H4 (cell line): ENCODE results near the gene RAI1. TPM values are rescaled to one million over a fixed set of nuclear protein-coding genes. Genes with fewer than 3 reads are reported as not detected.

Experiments
- DNase-seq: peaks from one replicate; pipeline ENCODE4 v3.0.0-alpha.2; 2015; ENCODE audit warnings: low spot score
- total RNA-seq: library from RNA; depleted of rRNA; stranded (reverse); fragments of >200 nt; shearing (Covaris generic); gene quantifications from 2 replicates; pipeline ENCODE4 v1.2.3, GENCODE V29; 2014

RAI1 gene
- total RNA-seq, 1 experiment from 2014 or later: 2.4 TPM

DNA sequence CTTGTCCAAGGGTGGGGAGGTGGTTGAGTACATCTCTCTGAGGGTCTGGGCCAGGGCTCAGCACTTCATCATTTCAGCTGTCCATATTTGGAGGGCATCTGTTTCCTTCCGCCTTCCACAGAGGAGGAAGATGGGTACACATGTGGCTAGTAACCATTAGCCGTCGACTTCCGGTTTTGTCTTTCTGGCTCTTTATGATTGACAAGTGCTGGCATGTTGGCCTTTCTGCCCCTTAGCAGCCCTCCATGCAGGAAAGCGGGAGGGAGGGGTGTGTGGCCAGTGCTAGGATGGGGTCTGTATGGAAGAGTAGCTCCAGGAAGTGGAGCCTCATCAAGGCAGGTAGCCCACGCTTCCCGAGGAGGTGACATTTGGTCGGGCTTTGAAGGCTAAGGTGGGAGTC lies 69.6 kb downstream of the RAI1 start:
- no peak for DNase-seq

GRCh38 chr17:17751489-17752088 lies 70.3 kb downstream of the RAI1 start:
- DNase-seq: no peak

- DNase-seq: peak; percentile 93
Observed at GRCh38 chr17:17752089-17752820, 71.0 kb downstream of the RAI1 start.

DNA sequence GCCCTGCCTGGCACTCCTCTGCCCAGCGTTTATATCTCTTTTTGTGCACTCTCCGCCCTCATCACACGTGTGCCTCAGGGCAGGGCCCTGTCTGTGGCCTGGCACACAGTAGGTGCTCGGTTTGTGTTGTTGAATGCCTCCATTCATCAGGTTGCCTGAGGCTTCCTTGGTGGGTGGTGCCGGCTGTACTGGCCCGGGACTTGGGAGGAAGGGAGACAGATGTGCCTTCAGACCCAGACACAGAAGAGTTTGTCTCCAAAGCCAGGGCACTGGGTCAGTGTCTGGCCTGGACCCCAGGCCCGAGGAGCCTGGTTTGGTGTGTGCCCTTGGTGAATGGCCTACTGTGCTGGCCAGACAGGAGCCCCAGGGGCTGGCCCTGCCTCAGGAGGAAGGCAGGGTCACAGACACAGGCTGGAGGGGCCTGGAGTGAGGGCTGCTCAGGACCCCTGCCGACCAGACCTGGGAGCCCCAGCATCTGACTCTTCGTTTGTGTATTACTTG lies 71.6 kb downstream of the RAI1 start:
- DNase-seq: no peak

- no peak for DNase-seq
Observed at GRCh38 chr17:17754719-17755686, 73.7 kb downstream of the RAI1 start.

- no peak for DNase-seq
Observed at GRCh38 chr17:17755715-17756114, 74.5 kb downstream of the RAI1 start.

DNA sequence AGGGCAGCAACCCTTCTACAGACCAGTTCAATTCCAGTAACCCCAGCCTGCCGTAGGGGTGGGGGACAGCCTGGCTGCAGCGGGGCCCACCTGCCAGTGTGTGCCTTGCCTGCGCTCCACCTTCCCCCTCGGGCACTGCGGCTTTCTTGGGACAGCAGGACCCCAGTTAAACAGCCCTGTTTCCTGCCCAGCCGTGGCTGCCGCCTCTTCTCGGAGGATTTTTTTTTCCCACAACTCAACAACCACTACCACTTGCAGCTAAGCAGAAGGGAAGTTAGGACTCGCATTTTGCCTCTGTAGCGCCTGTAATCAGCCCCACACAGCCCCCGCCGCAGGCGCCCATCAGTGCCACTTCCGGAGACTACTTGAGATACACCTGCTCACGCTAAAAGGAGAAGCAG lies 76.1 kb downstream of the RAI1 start:
- no peak for DNase-seq

- no peak for DNase-seq
Observed at GRCh38 chr17:17757956-17758845, 76.9 kb downstream of the RAI1 start.

DNA sequence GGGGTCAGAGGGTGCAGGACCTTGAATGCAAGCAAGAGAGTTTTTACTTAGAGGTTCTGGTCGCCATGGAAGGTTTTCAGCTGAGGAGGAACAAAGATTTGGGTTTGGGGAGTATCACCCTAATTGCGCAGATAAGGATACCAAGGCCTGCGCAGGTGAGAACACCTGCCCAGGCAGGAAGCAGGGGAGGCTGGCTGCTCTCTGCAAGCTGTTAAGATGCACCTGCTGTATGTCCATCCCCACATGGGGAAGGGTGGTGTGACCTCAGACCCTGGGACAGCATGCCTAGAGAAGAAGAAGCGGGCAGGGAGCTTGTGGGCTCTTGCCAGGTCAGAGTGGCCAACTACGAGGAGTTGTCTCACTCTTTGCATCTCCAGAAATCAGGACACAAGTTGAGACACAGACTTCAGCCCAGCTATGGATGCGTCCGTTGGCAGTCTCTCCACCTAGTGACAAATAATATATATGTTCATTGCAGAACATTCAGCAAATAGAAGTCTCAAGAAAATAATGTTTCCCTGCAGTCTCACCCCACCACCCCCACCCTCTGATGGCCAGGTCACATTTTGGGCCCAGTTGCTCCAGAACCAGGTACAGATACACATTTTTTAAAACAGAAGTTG lies 77.8 kb downstream of the RAI1 start:
- no peak for DNase-seq

DNA sequence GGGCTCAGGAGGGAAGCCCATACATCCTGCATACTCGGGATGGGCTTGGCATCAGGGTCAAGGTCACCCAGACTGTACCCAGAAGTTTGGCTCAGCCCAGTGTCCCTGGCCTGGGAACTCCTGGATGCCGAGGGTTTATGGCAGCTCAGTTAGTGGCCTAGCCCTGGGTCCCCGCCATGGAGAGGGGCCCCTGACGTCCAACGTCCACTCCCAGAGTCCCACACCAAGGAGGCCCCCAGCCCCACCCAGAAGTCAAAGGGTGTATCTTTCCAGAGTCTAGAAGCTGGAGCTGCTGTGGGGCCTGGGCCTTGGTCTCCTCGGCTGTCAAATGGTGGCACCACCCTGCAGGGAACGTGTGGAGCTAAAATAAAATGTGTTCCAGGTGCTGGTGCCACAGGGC lies 79.1 kb downstream of the RAI1 start:
- no peak for DNase-seq

- no peak for DNase-seq
Observed at GRCh38 chr17:17760872-17761550, 79.8 kb downstream of the RAI1 start.

- no peak for DNase-seq
Observed at GRCh38 chr17:17761894-17762743, 80.9 kb downstream of the RAI1 start.

DNA sequence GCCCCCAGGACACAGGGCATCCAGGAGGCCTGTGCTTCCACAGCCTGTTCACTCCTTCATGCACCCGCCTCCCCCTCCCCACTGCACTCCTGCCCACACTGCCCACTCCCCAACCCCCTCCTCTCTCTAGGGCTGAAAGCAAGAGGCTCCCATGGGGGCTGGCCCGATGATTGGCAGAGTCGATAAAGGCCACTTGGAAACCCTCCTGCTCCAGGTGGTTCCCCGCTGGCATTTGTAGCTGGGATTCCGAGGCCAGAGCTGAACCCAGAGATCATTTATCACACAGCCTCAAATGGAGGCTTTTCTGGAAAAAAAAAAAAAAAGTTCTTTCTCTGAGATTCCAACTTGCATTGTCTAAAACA lies 81.5 kb downstream of the RAI1 start:
- DNase-seq: no peak

DNA sequence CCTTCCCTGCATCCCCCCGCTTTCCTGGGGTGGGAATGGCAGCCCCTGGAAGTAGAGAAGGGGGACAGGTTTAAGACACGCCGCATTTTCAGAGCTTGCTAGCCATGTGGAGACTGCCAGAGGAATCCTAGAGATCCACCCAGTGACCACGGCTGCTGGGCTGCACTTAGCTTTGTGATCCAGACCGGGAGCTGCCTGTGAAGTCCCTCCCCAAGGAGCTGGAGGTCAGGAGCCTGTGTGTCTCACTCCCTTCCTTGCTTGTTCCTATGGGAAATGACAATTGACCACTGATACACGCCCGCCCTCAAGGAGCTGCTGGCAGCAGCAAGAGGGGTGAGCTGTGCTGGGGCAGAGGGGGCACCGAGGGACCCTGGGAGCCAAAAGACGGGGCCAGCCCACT lies 81.9 kb downstream of the RAI1 start:
- DNase-seq: no peak

DNA sequence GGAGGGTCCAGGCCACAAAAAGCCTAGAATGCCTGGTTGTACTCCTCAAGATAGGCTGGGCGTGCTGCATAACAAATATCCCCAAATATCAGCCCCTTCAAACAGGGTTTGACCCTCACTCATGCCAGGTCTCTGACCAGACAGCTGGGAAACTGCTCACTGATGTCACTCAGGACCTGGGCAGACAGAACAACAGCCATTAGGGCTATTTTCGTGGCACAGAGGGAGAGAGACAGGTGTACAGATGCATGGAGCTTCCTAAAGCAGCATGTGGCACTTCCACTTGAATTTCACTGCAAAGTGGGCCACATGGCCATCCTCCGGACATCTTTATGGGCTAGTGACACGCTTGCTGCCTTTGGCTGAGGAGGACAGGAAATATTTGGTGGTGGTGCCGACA lies 82.5 kb downstream of the RAI1 start:
- DNase-seq: no peak

GRCh38 chr17:17765359-17766076 lies 84.3 kb downstream of the RAI1 start:
- no peak for DNase-seq

GRCh38 chr17:17766077-17766743 lies 85.0 kb downstream of the RAI1 start:
- DNase-seq: no peak

DNA sequence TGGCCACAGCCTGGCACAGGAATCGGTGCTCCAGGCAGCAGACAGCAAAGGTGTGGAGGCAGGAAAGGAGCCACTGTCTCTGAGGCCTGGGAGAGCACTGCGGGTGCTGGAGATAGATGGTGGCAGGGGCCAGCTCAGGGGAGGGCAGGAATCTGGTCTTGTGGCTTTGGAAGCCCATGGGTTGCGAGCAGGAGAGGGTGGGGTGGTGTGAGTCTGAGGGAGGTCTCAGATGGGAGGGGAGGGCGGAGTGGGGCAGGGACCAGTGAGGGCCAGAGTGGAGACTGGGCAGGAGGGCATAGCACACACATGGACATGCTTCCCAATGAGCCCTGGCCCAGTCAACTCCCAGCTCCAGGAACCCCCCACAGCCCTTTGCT lies 85.5 kb downstream of the RAI1 start:
- DNase-seq: no peak
